GM13976 (cell line): ENCODE measurements around the gene CABP4.

ENCODE experiments used
- DNase-seq: peaks from one replicate; pipeline ENCODE4 v3.0.0; 2012; ENCODE audit warnings: low spot score
- CTCF ChIP-seq: IDR thresholded peaks from 2 replicates; pipeline ENCODE4 v1.5.1; 2012; ENCODE audit warnings: borderline replicate concordance, mild to moderate bottlenecking; ENCODE audit not compliant: insufficient read depth; ENCODE audit errors: extremely low read depth, missing control alignments, control extremely low read depth
- in situ Hi-C: fragments of 300-500 bp; cut with MboI; formaldehyde crosslinking; loops from one replicate; pipeline ENCODE4 v1.12.0; 2022; ENCODE audit warnings: low sequenced_read_pairs, mixed read lengths, inconsistent platforms; ENCODE audit not compliant: unreplicated experiment

The CABP4 gene

GRCh38 chr11:67510023-67510345, 54.8 kb downstream of the CABP4 start:
- in situ Hi-C loops: no loop called here
- no peak for TF ChIP-seq CTCF
- no peak for DNase-seq
